ENCODE measurements around the gene PREX1.
"Not testable (repeated sequence)": the region's sequence is repeated elsewhere in the genome, so short reads cannot be mapped to it uniquely, and the experiment has no call there.

PREX1 gene

GRCh38 chr20:48760403-48760983 lies 67.3 kb downstream of the PREX1 start (continued):
- TF ChIP-seq POU6F1 (CRISPR knock-in tag; IDR thresholded peaks at IDR 0.05; ENCODE audit: borderline replicate concordance, low read depth): no peak

GRCh38 chr20:48759631-48760245 lies 68.1 kb downstream of the PREX1 start:
- no peak for TF ChIP-seq ZNF8 (CRISPR knock-in tag; IDR thresholded peaks at IDR 0.05)
- no peak for TF ChIP-seq POU6F1 (CRISPR knock-in tag; IDR thresholded peaks at IDR 0.05; ENCODE audit: borderline replicate concordance, low read depth)
- TF ChIP-seq ARNTL (CRISPR knock-in tag; IDR thresholded peaks at IDR 0.05; ENCODE audit: borderline replicate concordance, low read depth): no peak
- TF ChIP-seq CREB5 (CRISPR knock-in tag; IDR thresholded peaks at IDR 0.05; ENCODE audit: low read depth): no peak
- TF ChIP-seq PPARA (CRISPR knock-in tag; IDR thresholded peaks at IDR 0.05; ENCODE audit: borderline replicate concordance): no peak
- TF ChIP-seq BACH2 (CRISPR knock-in tag; IDR thresholded peaks at IDR 0.05; ENCODE audit: borderline replicate concordance): no peak
- TF ChIP-seq ZNF70 (CRISPR knock-in tag; IDR thresholded peaks at IDR 0.05): no peak
- no peak for TF ChIP-seq ZNF565 (CRISPR knock-in tag; conservative IDR thresholded peaks at IDR 0.05; ENCODE audit: low read depth)
- ATAC-seq: no peak

- TF ChIP-seq PPARA (CRISPR knock-in tag; IDR thresholded peaks at IDR 0.05; ENCODE audit: borderline replicate concordance) (no peak), CSRNP3 (CRISPR knock-in tag; IDR thresholded peaks at IDR 0.05) (no peak), CREB5 (CRISPR knock-in tag; IDR thresholded peaks at IDR 0.05; ENCODE audit: low read depth) (no peak), ZFP3 (CRISPR knock-in tag; IDR thresholded peaks at IDR 0.05) (no peak), OSR1 (CRISPR knock-in tag; IDR thresholded peaks at IDR 0.05) (no peak), ISL1 (CRISPR knock-in tag; IDR thresholded peaks at IDR 0.05) (no peak), ZFP30 (CRISPR knock-in tag; IDR thresholded peaks at IDR 0.05) (no peak), TOX (CRISPR knock-in tag; IDR thresholded peaks at IDR 0.05; ENCODE audit: borderline replicate concordance) (no peak), ZC3H10 (CRISPR knock-in tag; IDR thresholded peaks at IDR 0.05) (no peak), ESRRG (CRISPR knock-in tag; IDR thresholded peaks at IDR 0.05) (no peak), TSHZ2 (CRISPR knock-in tag; IDR thresholded peaks at IDR 0.05) (no peak), PATZ1 (CRISPR knock-in tag; IDR thresholded peaks at IDR 0.05; ENCODE audit: borderline replicate concordance) (no peak), ZNF565 (CRISPR knock-in tag; conservative IDR thresholded peaks at IDR 0.05; ENCODE audit: low read depth) (no peak), ZNF8 (CRISPR knock-in tag; IDR thresholded peaks at IDR 0.05) (no peak)
- no peak for ATAC-seq
Measured at GRCh38 chr20:48758206-48758820, 69.5 kb downstream of the PREX1 start.

GRCh38 chr20:48756774-48757173 lies 71.0 kb downstream of the PREX1 start:
- not testable (repeated sequence) for ATAC-seq
